GM19468 (cell line): ENCODE data around the gene C1orf174.

ENCODE experiments used
- ATAC-seq: cut with Tn5 transposase; IDR thresholded peaks from one replicate; pipeline ENCODE4 v1.9.1; 2021; ENCODE audit warnings: mild to moderate bottlenecking, moderate library complexity, moderate number of reproducible peaks; ENCODE audit not compliant: unreplicated experiment; ENCODE audit errors: extremely low read depth

The C1orf174 gene

GRCh38 chr1:3879787-3880428 lies 20.2 kb downstream of the C1orf174 start:
- no peak for ATAC-seq

- ATAC-seq: no peak
These were observed 21.0 kb downstream of the C1orf174 start for GRCh38 chr1:3879099-3879498.

- no peak for ATAC-seq
These were observed 23.4 kb downstream of the C1orf174 start for GRCh38 chr1:3876716-3877115.

- no peak for ATAC-seq
These were observed 25.3 kb downstream of the C1orf174 start for GRCh38 chr1:3874736-3875135.

- ATAC-seq: no peak
These were observed 27.5 kb downstream of the C1orf174 start for GRCh38 chr1:3872546-3872945.

GRCh38 chr1:3871451-3871805 lies 28.6 kb downstream of the C1orf174 start:
- no peak for ATAC-seq

GRCh38 chr1:3869751-3870301 lies 30.2 kb downstream of the C1orf174 start:
- no peak for ATAC-seq

- ATAC-seq: no peak
These were observed 31.5 kb downstream of the C1orf174 start for GRCh38 chr1:3868464-3869006.

GRCh38 chr1:3865606-3866160 lies 34.4 kb downstream of the C1orf174 start:
- ATAC-seq: no peak

GRCh38 chr1:3864884-3865283 lies 35.2 kb downstream of the C1orf174 start:
- ATAC-seq: no peak

- ATAC-seq: no peak
These were observed 36.7 kb downstream of the C1orf174 start for GRCh38 chr1:3863231-3863935.

- no peak for ATAC-seq
These were observed 41.7 kb downstream of the C1orf174 start for GRCh38 chr1:3858231-3858981.

- no peak for ATAC-seq
These were observed 42.3 kb downstream of the C1orf174 start for GRCh38 chr1:3857791-3858129.

GRCh38 chr1:3856923-3857790 lies 42.9 kb downstream of the C1orf174 start, which contains the start of the genes CEP104 and DFFB:
TSS of gene CEP104 (minus strand) at chr1:3857211. CDS start at chr1:3852407, 4,804 bp downstream.
TSS of gene DFFB (plus strand) at chr1:3857476. CDS start at chr1:3857604, 128 bp downstream.
- ATAC-seq: peak; percentile 99

- ATAC-seq: no peak
These were observed 47.2 kb downstream of the C1orf174 start for GRCh38 chr1:3852711-3853485.

GRCh38 chr1:3852091-3852490 lies 48.0 kb downstream of the C1orf174 start:
- ATAC-seq: no peak

- ATAC-seq: no peak
These were observed 48.8 kb downstream of the C1orf174 start for GRCh38 chr1:3851292-3851691.

- ATAC-seq: no peak
These were observed 49.2 kb downstream of the C1orf174 start for GRCh38 chr1:3850857-3851256.

GRCh38 chr1:3847081-3847480 lies 53.0 kb downstream of the C1orf174 start:
- no peak for ATAC-seq
